K562 (cell line): ENCODE data around the gene LY6G6F. TPM values are rescaled to one million over a fixed set of nuclear protein-coding genes. Genes with fewer than 3 reads are reported as not detected.

Experiments
- HIVEP1 ChIP-seq: fragments of 250-450 bp; sonication (Bioruptor Pico); IDR thresholded peaks from 2 replicates; pipeline ENCODE4 v1.4.0; 2020; ENCODE audit warnings: mild to moderate bottlenecking
- HNRNPH1 ChIP-seq: fragments of 200-400 bp; formaldehyde crosslinking; optimal IDR thresholded peaks from 2 replicates; pipeline ENCODE3; 2017; ENCODE audit warnings: low read depth, mild to moderate bottlenecking, low read length, moderate library complexity
- HSF4 ChIP-seq: fragments of 250-450 bp; sonication (Bioruptor Pico); IDR thresholded peaks from 2 replicates; pipeline ENCODE4 v2.1.2; 2022; ENCODE audit warnings: mild to moderate bottlenecking, moderate library complexity, borderline replicate concordance
- MEIS2 ChIP-seq: fragments of 450-650 bp; IDR thresholded peaks from 2 replicates; pipeline ENCODE4 v1.6.1; 2014; ENCODE audit warnings: mild to moderate bottlenecking; ENCODE audit not compliant: partially characterized antibody
- NCOA6 ChIP-seq: fragments of 450-650 bp; IDR thresholded peaks from 2 replicates; pipeline ENCODE4 v1.6.1; 2017; ENCODE audit warnings: mild to moderate bottlenecking
- POLR2AphosphoS5 ChIP-seq: IDR thresholded peaks from 2 replicates; pipeline ENCODE4 v1.6.1; 2011; ENCODE audit warnings: mild to moderate bottlenecking, low read depth, low read length, moderate library complexity; ENCODE audit not compliant: control insufficient read depth, insufficient read depth
- POU5F1 ChIP-seq: fragments of 150-350 bp; IDR thresholded peaks from 2 replicates; pipeline ENCODE4 v1.6.1; 2014; ENCODE audit warnings: borderline replicate concordance, low read length, low read depth, mild to moderate bottlenecking; ENCODE audit not compliant: partially characterized antibody
- SP1 ChIP-seq: sonication (generic); formaldehyde crosslinking; IDR thresholded peaks from 2 replicates; pipeline ENCODE4 v1.8.1; 2022; ENCODE audit warnings: mild to moderate bottlenecking, missing genetic modification reagents
- ZNF57 ChIP-seq: fragments of 450-650 bp; formaldehyde crosslinking; IDR thresholded peaks from 2 replicates; pipeline ENCODE4 v1.4.0; 2020; ENCODE audit warnings: mild to moderate bottlenecking, moderate library complexity
- polyA plus RNA-seq, 8 experiments: library from polyadenylated mRNA; depleted of rRNA in 4 of 8; stranded (reverse) in 5 of 8; unstranded in 3 of 8; fragments of >200 nt; fragmentation: Nextera tagmentation in 2 of 8; fragmentation: Illumina TruSeq in 1 of 8; extraction: Ambion mirVana in 2 of 8; extraction: Trizol in 1 of 8; gene quantifications; 2 replicates each; pipeline versions ENCODE4 v1.2.1 to v1.2.3, GENCODE V29; 2011 to 2014; ENCODE audit warnings: inconsistent platforms in 1 of 8, missing spikeins in 1 of 8
- total RNA-seq, 7 experiments: library from RNA; depleted of rRNA in 6 of 7; stranded (reverse); fragments of >200 nt in 6 of 7; fragmentation: Illumina TruSeq in 2 of 7; extraction: Trizol in 2 of 7; gene quantifications; 2 replicates each; pipeline versions ENCODE4 v1.2.1 to v1.2.3, GENCODE V29; 2011 to 2021; ENCODE audit warnings: low replicate concordance in 1 of 7
- TF ChIP-seq, protein P1 (sequence below), 2 experiments: fragments of 450-650 bp in 1 of 2; sonication (generic) in 1 of 2; formaldehyde crosslinking in 1 of 2; IDR thresholded peaks; 2 replicates each; pipeline versions ENCODE4 v1.7.1 to v1.9.0; 2016 to 2022; ENCODE audit warnings: inconsistent platforms in 1 of 2, mild to moderate bottlenecking in 1 of 2, missing genetic modification reagents in 1 of 2
- TF ChIP-seq, protein P2 (sequence below): sonication (generic); formaldehyde crosslinking; IDR thresholded peaks from 2 replicates; pipeline ENCODE4 v1.8.1; 2023; ENCODE audit warnings: mild to moderate bottlenecking, missing genetic modification reagents
- TF ChIP-seq, protein P3 (sequence below): fragments of 450-650 bp; IDR thresholded peaks from 2 replicates; pipeline ENCODE4 v1.6.1; 2017; ENCODE audit warnings: antibody characterized with exemption

The LY6G6F gene
- total and polyA plus RNA-seq, 9 of the 15 experiments (the other 6 are each of a cell fraction or from before 2014, with no cell fraction given): 0.14 to 0.50 (median 0.28) TPM; not detected in 2

DNA sequence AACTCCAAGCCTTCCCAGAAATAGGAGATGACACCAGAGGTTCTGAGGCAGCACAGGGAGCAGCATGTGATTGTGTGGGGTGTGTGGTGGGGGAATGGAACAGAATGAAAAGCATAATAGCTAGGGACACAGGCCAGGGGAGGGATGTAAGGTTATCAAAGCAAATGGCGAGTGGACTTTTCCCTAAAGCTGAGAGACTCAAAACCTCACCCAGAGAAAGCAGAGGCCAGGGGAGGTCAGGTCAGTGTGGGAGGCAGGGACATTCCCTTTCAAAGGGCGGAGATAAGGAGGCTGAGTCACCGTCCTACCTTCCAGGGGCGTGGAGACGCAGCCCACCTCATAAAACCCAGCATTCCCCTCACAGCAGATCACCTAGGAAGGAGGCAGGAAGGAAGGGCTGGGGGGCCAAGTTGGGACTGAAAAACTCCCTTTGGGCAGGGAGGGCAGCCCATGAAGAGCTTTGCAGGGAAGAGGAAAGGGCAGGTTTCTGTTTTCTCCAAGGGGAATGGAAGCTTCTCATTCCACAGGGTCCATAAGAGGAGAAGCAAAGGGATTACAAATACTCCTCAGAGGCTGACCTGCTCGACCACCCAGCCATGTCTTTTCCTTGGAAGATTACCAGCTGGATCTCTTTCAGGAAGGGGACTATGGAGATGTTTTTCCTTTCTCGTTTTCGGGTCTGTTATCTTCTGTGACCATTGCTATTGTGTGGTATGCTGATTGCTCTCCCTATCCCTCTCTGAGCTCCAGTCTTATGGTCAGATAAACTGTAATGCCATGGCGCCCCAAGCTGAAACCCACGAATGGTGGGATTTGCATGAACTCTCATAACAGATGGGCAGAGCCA, 16.2 kb upstream of the LY6G6F start (continued):
- TF ChIP-seq, protein P1, sequence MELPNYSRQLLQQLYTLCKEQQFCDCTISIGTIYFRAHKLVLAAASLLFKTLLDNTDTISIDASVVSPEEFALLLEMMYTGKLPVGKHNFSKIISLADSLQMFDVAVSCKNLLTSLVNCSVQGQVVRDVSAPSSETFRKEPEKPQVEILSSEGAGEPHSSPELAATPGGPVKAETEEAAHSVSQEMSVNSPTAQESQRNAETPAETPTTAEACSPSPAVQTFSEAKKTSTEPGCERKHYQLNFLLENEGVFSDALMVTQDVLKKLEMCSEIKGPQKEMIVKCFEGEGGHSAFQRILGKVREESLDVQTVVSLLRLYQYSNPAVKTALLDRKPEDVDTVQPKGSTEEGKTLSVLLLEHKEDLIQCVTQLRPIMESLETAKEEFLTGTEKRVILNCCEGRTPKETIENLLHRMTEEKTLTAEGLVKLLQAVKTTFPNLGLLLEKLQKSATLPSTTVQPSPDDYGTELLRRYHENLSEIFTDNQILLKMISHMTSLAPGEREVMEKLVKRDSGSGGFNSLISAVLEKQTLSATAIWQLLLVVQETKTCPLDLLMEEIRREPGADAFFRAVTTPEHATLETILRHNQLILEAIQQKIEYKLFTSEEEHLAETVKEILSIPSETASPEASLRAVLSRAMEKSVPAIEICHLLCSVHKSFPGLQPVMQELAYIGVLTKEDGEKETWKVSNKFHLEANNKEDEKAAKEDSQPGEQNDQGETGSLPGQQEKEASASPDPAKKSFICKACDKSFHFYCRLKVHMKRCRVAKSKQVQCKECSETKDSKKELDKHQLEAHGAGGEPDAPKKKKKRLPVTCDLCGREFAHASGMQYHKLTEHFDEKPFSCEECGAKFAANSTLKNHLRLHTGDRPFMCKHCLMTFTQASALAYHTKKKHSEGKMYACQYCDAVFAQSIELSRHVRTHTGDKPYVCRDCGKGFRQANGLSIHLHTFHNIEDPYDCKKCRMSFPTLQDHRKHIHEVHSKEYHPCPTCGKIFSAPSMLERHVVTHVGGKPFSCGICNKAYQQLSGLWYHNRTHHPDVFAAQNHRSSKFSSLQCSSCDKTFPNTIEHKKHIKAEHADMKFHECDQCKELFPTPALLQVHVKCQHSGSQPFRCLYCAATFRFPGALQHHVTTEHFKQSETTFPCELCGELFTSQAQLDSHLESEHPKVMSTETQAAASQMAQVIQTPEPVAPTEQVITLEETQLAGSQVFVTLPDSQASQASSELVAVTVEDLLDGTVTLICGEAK (IDR thresholded peaks at IDR 0.05): peak; percentile 34; the same call in 1 of the 2 replicates
- TF ChIP-seq, protein P1 (CRISPR knock-in tag; IDR thresholded peaks at IDR 0.05): no peak
- no peak; the same call in none of the 2 replicates for TF ChIP-seq HSF4
- TF ChIP-seq, protein P2, sequence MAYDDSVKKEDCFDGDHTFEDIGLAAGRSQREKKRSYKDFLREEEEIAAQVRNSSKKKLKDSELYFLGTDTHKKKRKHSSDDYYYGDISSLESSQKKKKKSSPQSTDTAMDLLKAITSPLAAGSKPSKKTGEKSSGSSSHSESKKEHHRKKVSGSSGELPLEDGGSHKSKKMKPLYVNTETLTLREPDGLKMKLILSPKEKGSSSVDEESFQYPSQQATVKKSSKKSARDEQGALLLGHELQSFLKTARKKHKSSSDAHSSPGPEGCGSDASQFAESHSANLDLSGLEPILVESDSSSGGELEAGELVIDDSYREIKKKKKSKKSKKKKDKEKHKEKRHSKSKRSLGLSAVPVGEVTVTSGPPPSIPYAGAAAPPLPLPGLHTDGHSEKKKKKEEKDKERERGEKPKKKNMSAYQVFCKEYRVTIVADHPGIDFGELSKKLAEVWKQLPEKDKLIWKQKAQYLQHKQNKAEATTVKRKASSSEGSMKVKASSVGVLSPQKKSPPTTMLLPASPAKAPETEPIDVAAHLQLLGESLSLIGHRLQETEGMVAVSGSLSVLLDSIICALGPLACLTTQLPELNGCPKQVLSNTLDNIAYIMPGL: no peak
- TF ChIP-seq SP1 (CRISPR knock-in tag): no peak; the same call in 1 of the 2 replicates
- peak; percentile 3 for TF ChIP-seq MEIS2
- TF ChIP-seq POU5F1: no peak
- no peak for TF ChIP-seq ZNF57
- 0 out of 2 replicates have a peak, but pooled peaks have one; percentile 48 for TF ChIP-seq HIVEP1
- TF ChIP-seq, protein P3, sequence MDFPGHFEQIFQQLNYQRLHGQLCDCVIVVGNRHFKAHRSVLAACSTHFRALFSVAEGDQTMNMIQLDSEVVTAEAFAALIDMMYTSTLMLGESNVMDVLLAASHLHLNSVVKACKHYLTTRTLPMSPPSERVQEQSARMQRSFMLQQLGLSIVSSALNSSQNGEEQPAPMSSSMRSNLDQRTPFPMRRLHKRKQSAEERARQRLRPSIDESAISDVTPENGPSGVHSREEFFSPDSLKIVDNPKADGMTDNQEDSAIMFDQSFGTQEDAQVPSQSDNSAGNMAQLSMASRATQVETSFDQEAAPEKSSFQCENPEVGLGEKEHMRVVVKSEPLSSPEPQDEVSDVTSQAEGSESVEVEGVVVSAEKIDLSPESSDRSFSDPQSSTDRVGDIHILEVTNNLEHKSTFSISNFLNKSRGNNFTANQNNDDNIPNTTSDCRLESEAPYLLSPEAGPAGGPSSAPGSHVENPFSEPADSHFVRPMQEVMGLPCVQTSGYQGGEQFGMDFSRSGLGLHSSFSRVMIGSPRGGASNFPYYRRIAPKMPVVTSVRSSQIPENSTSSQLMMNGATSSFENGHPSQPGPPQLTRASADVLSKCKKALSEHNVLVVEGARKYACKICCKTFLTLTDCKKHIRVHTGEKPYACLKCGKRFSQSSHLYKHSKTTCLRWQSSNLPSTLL: no peak
- TF ChIP-seq POLR2AphosphoS5: peak; percentile 79; the same call in 1 of the 2 replicates
- TF ChIP-seq HNRNPH1: no peak
- TF ChIP-seq NCOA6: no peak
